ENCODE measurements around the gene RAD51AP1.

RAD51AP1 gene

GRCh38 chr12:4591180-4591687 lies 52.5 kb downstream of the RAD51AP1 start:
- no peak for DNase-seq (ENCODE audit: low read depth in 2 of 2)

- no peak for DNase-seq (ENCODE audit: low read depth in 2 of 2)
These were observed 57.2 kb downstream of the RAD51AP1 start for GRCh38 chr12:4595881-4596280.

- no peak for DNase-seq (ENCODE audit: low read depth in 2 of 2)
These were observed 64.7 kb downstream of the RAD51AP1 start for GRCh38 chr12:4603421-4603820.

- no peak for DNase-seq (ENCODE audit: low read depth in 2 of 2)
These were observed 65.3 kb downstream of the RAD51AP1 start for GRCh38 chr12:4603946-4604345.

- DNase-seq (ENCODE audit: low read depth in 2 of 2) = peak; percentile 65 to 72
These were observed 66.0 kb downstream of the RAD51AP1 start for GRCh38 chr12:4604684-4605193.

GRCh38 chr12:4607056-4607455 lies 68.4 kb downstream of the RAD51AP1 start:
- no peak for DNase-seq (ENCODE audit: low read depth in 2 of 2)

GRCh38 chr12:4609071-4609470 lies 70.4 kb downstream of the RAD51AP1 start:
- no peak for DNase-seq (ENCODE audit: low read depth in 2 of 2)
